H1 (cell line): Measurements from ENCODE around the gene DCAF8. TPM values are rescaled to one million over a fixed set of nuclear protein-coding genes. Genes with fewer than 3 reads are reported as not detected.

ENCODE experiments used
- EGR1 ChIP-seq: IDR thresholded peaks from 2 replicates; pipeline ENCODE4 v1.6.1; 2011; ENCODE audit warnings: low read depth, low read length, borderline replicate concordance
- polyA plus RNA-seq, 7 experiments: library from polyadenylated mRNA; depleted of rRNA in 3 of 7; stranded (reverse) in 5 of 7; unstranded in 2 of 7; fragments of >200 nt in 5 of 7; fragments of 200-250 nt in 2 of 7; gene quantifications; 1 replicate in 5 of 7; 2 replicates in 1 of 7; 4 replicates in 1 of 7; pipeline versions ENCODE4 v1.2.1 to v1.2.3, GENCODE V29; 2011 to 2013; ENCODE audit warnings: missing spikeins in 2 of 7, mixed read lengths in 2 of 7
- total RNA-seq: library from RNA; stranded (reverse); fragmentation: NEBNext Ultra II Directional; extraction: Animal tissue kit (Norgen Biotek cat#: 25700); gene quantifications from 2 replicates; pipeline ENCODE4 v1.2.1, GENCODE V29; 2021

DCAF8 gene
- total and polyA plus RNA-seq, 2 of the 8 experiments (the other 6 are each of a cell fraction or from before 2014, with no cell fraction given): 68.2 to 110 TPM

DNA sequence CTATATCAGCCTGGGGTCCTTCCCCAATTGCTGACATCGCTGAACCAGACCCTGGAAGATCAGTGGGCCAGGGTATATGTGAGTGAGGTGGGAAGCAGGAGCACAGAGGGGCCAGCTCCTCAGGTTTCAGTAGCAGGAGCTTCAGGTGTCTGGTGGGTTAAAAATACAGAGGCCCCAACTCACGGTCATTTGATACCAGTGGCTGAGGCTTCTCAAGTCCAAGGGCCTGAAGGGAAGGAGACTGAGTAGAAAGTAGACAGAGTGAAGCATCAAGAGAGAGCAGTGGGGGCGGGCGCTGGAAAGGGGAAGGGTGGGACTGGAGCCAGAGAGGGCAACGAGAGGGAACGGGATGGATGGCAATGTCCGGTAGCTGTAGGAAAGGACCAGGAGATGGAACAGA is 74.0 kb downstream of the DCAF8 start (continued):
- no peak for TF ChIP-seq EGR1
- TF ChIP-seq, all 59 proteins: peak for 0
